GM23338 (cell line): Measurements from ENCODE around the gene RNGTT. TPM values are rescaled to one million over a fixed set of nuclear protein-coding genes. Genes with fewer than 3 reads are reported as not detected.

ENCODE experiments used
- ATAC-seq: fragments of 200-7000 bp; cut with Tn5 transposase; 3 replicates; pipeline ENCODE4 v1.9.1; 2020
- DNase-seq: peaks from one replicate; pipeline ENCODE4 v3.0.0-alpha.2; 2015; ENCODE audit warnings: low spot score
- H2AFZ ChIP-seq: fragments of 200-600 bp; sonication (generic); 2 replicates; pipeline ENCODE4 v1.8.0; 2016; ENCODE audit warnings: antibody characterized with exemption, mild to moderate bottlenecking, moderate library complexity
- H3F3A ChIP-seq: fragments of 200-600 bp; sonication (generic); replicated peaks from 2 replicates; pipeline ENCODE4 v1.8.0; 2017; ENCODE audit warnings: antibody characterized with exemption, mixed run types, low read depth
- H3K27ac ChIP-seq: fragments of 200-600 bp; sonication (generic); 2 replicates; pipeline ENCODE4 v1.6.1; 2016; ENCODE audit warnings: low read depth
- H3K27me3 ChIP-seq: fragments of 200-600 bp; sonication (generic); 2 replicates; pipeline ENCODE4 v1.8.0; 2016; ENCODE audit warnings: mild to moderate bottlenecking, mixed run types, moderate library complexity; ENCODE audit not compliant: insufficient read depth
- H3K36me3 ChIP-seq: fragments of 200-600 bp; sonication (generic); 2 replicates; pipeline ENCODE4 v1.8.0; 2016; ENCODE audit warnings: mild to moderate bottlenecking; ENCODE audit not compliant: insufficient read depth
- H3K4me1 ChIP-seq: fragments of 200-600 bp; sonication (generic); 2 replicates; pipeline ENCODE4 v1.8.0; 2016; ENCODE audit warnings: mild to moderate bottlenecking, moderate library complexity; ENCODE audit not compliant: insufficient read depth
- H3K4me2 ChIP-seq: fragments of 200-600 bp; sonication (generic); 2 replicates; pipeline ENCODE4 v1.7.1; 2017; ENCODE audit warnings: mixed run types
- H3K4me3 ChIP-seq: fragments of 200-600 bp; sonication (generic); 2 replicates; pipeline ENCODE4 v1.6.1; 2016; ENCODE audit warnings: mixed run types
- H3K79me2 ChIP-seq: fragments of 200-600 bp; sonication (generic); replicated peaks from 2 replicates; pipeline ENCODE4 v1.8.0; 2017; ENCODE audit warnings: mild to moderate bottlenecking; ENCODE audit not compliant: insufficient read depth
- H3K9me2 ChIP-seq: fragments of 200-600 bp; sonication (generic); 2 replicates; pipeline ENCODE4 v1.8.0; 2017; ENCODE audit not compliant: insufficient read depth
- H4K20me1 ChIP-seq: fragments of 200-600 bp; sonication (generic); replicated peaks from 2 replicates; pipeline ENCODE4 v1.8.0; 2017; ENCODE audit warnings: mild to moderate bottlenecking; ENCODE audit not compliant: insufficient read depth
- H3K27ac Mint-ChIP-seq: 2 replicates; pipeline ENCODE4 v1.8.0; 2020; ENCODE audit warnings: inconsistent platforms, mild to moderate bottlenecking, moderate library complexity, mixed read lengths
- H3K27me3 Mint-ChIP-seq: 3 replicates; pipeline ENCODE4 v1.8.0; 2022; ENCODE audit warnings: low read depth, mild to moderate bottlenecking, moderate library complexity, mixed read lengths, inconsistent platforms; ENCODE audit not compliant: insufficient read depth, poor library complexity
- H3K36me3 Mint-ChIP-seq: 3 replicates; pipeline ENCODE4 v1.8.0; 2021; ENCODE audit warnings: low read depth, mild to moderate bottlenecking, inconsistent platforms, moderate library complexity, mixed read lengths
- H3K4me1 Mint-ChIP-seq: 3 replicates; pipeline ENCODE4 v1.8.0; 2020; ENCODE audit warnings: mild to moderate bottlenecking, inconsistent platforms, mixed read lengths
- H3K4me3 Mint-ChIP-seq: 3 replicates; pipeline ENCODE4 v1.8.0; 2021; ENCODE audit warnings: moderate library complexity, mild to moderate bottlenecking, inconsistent platforms, mixed read lengths
- H3K9me3 Mint-ChIP-seq: 3 replicates; pipeline ENCODE4 v1.8.0; 2020; ENCODE audit warnings: moderate library complexity, mild to moderate bottlenecking, inconsistent platforms, mixed read lengths
- ZNF462 ChIP-seq: fragments of 250-450 bp; sonication (Bioruptor Pico); IDR thresholded peaks from 2 replicates; pipeline ENCODE4 v1.5.0; 2020; ENCODE audit warnings: mild to moderate bottlenecking, moderate library complexity
- polyA plus RNA-seq: library from polyadenylated mRNA; unstranded; fragments of >200 nt; fragmentation: Nextera tagmentation; extraction: Ambion mirVana; gene quantifications from 2 replicates; pipeline ENCODE4 v1.2.1, GENCODE V29; 2016
- total RNA-seq: library from RNA; depleted of rRNA; stranded (reverse); fragments of >200 nt; shearing (Covaris generic); gene quantifications from 2 replicates; pipeline ENCODE4 v1.2.3, GENCODE V29; 2014
- TF ChIP-seq, protein P1 (sequence below): IDR thresholded peaks from one replicate; pipeline ENCODE4 v1.6.1; 2018; ENCODE audit warnings: antibody characterized with exemption; ENCODE audit not compliant: unreplicated experiment

Gene RNGTT
- total and polyA plus RNA-seq, 2 experiments from 2014 or later = 11.2 to 29.2 TPM

DNA sequence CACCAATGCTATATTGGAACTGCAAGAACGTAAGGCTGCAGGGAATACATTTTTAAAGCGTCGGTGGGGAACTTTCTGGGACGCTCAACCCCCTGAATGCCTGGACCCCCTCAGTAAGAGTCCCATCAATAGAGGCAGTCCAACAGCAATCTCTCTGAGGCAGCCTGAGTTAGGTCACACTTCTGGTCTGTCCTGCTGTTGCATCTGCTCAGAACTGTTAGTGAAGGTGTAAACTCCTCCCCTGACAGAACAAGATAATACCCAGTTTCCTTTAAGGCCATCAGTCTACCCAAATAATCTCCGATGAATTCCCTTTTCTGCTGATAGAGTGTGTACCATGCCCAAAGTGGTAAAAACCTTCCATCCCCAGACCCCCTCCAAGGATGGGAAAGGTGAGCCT is 1.1 kb upstream of the RNGTT start:
- Histone ChIP-seq H3K9me2 (no peaks in the 10 kb centered on the region), H2AFZ (no peak overlapping the region), H3K27ac (no peak overlapping the region), H3K4me1 (no peaks in the 10 kb centered on the region), H3K4me2 (peak overlapping the region; percentile 81), H3K36me3 (peaks cover 7% of the 10 kb centered on the region; the same call in 1 of the 2 replicates), H3K27me3 (peaks cover 6% of the 10 kb centered on the region; the same call in 1 of the 2 replicates), H3K4me3 (peak overlapping the region; percentile 63), H3K79me2 (peaks cover 37% of the 10 kb centered on the region), H3F3A (no peaks in the 10 kb centered on the region), H4K20me1 (0 out of 2 replicates have a peak, but pooled peaks cover 4% of the 10 kb centered on the region)
- H3K4me1 Mint-ChIP-seq = peaks cover 16% of the 10 kb centered on the region
- no peak for DNase-seq
- no peak for ATAC-seq
- TF ChIP-seq, protein P1, sequence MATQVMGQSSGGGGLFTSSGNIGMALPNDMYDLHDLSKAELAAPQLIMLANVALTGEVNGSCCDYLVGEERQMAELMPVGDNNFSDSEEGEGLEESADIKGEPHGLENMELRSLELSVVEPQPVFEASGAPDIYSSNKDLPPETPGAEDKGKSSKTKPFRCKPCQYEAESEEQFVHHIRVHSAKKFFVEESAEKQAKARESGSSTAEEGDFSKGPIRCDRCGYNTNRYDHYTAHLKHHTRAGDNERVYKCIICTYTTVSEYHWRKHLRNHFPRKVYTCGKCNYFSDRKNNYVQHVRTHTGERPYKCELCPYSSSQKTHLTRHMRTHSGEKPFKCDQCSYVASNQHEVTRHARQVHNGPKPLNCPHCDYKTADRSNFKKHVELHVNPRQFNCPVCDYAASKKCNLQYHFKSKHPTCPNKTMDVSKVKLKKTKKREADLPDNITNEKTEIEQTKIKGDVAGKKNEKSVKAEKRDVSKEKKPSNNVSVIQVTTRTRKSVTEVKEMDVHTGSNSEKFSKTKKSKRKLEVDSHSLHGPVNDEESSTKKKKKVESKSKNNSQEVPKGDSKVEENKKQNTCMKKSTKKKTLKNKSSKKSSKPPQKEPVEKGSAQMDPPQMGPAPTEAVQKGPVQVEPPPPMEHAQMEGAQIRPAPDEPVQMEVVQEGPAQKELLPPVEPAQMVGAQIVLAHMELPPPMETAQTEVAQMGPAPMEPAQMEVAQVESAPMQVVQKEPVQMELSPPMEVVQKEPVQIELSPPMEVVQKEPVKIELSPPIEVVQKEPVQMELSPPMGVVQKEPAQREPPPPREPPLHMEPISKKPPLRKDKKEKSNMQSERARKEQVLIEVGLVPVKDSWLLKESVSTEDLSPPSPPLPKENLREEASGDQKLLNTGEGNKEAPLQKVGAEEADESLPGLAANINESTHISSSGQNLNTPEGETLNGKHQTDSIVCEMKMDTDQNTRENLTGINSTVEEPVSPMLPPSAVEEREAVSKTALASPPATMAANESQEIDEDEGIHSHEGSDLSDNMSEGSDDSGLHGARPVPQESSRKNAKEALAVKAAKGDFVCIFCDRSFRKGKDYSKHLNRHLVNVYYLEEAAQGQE = no peak
- TF ChIP-seq ZNF462 = no peak
- no peak overlapping the region for H3K27ac Mint-ChIP-seq
- H3K4me3 Mint-ChIP-seq = peak overlapping the region; percentile 100
- peaks cover 33% of the 10 kb centered on the region for H3K9me3 Mint-ChIP-seq
- peaks cover 34% of the 10 kb centered on the region for H3K36me3 Mint-ChIP-seq
- peaks cover 21% of the 10 kb centered on the region for H3K27me3 Mint-ChIP-seq
